ENCODE measurements around the gene KDSR.

Gene KDSR

DNA sequence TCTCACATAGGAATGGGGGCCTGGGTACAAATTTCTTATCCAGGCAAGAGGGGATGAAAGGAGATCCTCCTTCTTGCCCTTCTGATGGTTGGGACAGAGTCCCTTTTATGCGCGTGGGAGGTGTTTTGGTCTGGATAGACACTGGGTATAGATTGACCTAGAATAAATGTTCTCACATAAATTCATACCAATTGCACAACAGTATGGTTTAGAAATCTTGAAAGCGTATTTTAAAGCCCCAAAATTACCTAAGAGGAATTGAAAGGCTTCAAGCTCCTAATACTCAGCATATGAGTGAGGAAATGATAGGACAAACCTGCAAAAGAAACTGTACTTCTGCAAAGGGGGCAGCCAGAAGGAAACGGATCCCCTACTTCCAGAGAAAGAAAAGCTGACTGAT is 44.8 kb downstream of the KDSR start:
- DNase-seq (ENCODE audit: extremely low read depth in 1 of 2, low read depth in 1 of 2) = no peak

DNA sequence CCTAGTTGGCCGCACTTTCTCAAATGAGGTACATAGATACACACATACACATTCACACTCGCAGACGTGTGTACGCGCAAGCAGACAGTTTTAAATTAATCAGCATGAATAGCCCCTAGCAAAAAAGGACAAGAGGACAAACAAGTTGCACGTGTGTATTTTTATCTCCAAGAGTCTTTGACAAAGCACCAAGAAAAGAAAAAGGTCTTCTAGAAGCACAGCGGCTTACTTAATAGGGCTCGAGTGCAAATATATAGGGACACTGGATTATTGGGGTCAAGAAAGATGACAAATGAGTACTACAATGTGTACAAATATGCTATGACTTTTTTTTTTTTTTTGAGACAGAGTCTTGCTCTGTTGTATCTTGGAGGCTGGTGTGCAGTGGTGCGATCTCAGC is 45.7 kb downstream of the KDSR start:
- no peak for DNase-seq (ENCODE audit: extremely low read depth in 1 of 2, low read depth in 1 of 2)

GRCh38 chr18:63320975-63321265 is 46.1 kb downstream of the KDSR start:
- DNase-seq (ENCODE audit: extremely low read depth in 1 of 2, low read depth in 1 of 2) = no peak

- peak; percentile 71 to 76 for DNase-seq (ENCODE audit: extremely low read depth in 1 of 2, low read depth in 1 of 2)
These were observed 46.7 kb downstream of the KDSR start for GRCh38 chr18:63320123-63320974.

DNA sequence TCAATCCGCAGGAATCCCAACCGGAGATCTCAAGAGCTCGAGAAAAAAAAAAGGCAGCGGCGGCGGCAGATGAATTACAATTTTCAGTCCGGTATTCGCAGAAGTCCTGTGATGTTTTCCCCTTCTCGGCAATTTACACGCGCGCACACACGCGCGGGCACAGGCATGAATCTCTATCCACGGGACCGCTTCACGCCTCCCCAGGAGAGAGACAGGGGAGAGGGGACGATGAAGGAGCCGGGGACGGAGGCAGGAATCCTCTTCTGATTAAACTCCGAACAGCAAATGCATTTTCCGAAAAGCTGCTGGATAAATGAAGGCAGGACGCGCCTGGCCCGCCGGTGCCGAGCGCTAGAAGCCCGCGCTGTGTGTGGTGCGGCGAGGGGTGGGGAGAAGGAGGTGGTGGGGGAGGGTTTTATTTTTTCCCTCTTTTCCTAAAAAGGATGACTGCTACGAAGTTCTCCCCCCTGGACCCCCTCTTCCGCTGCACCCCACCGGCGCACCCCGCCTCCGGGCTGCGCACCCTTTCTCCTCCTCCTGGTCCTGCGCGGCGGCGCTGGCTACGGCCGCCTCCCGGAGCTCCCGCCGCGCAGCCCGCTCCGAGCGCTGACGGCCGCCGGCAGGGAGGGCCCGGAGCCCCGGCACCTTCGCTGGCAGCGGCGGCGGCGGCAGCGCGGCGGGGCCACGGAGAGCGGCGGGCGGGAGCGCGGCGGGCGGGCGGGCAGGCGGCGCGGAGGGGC is 47.5 kb downstream of the KDSR start, which contains the start of gene BCL2:
BCL2 (minus strand) TSS at position 387 of the 740 bp plus-strand sequence.
- no peak for DNase-seq (ENCODE audit: extremely low read depth in 1 of 2, low read depth in 1 of 2)

DNA sequence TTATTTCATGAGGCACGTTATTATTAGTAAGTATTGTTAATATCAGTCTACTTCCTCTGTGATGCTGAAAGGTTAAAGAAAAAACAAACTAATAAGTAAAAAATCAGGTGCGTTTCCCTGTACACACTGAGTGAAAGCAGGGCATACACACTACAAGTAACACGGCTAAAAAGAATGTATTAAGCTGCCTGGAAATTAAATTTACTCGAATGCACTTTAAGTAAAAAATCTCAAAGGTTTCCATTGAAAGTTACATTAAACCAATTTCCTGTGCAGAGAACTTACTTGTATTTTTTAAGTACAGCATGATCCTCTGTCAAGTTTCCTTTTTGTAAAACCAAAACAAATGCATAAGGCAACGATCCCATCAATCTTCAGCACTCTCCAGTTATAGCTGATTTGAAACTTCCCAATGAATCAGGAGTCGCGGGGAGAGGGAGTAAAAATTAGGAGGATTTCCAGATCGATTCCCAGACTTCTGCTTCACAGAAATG is 48.1 kb downstream of the KDSR start:
- DNase-seq (ENCODE audit: extremely low read depth in 1 of 2, low read depth in 1 of 2) = no peak

- DNase-seq (ENCODE audit: extremely low read depth in 1 of 2, low read depth in 1 of 2) = peak; percentile 65 to 82
These were observed 48.8 kb downstream of the KDSR start for GRCh38 chr18:63317982-63318888.

- DNase-seq (ENCODE audit: extremely low read depth in 1 of 2, low read depth in 1 of 2) = no peak
These were observed 49.5 kb downstream of the KDSR start for GRCh38 chr18:63317556-63317946.

DNA sequence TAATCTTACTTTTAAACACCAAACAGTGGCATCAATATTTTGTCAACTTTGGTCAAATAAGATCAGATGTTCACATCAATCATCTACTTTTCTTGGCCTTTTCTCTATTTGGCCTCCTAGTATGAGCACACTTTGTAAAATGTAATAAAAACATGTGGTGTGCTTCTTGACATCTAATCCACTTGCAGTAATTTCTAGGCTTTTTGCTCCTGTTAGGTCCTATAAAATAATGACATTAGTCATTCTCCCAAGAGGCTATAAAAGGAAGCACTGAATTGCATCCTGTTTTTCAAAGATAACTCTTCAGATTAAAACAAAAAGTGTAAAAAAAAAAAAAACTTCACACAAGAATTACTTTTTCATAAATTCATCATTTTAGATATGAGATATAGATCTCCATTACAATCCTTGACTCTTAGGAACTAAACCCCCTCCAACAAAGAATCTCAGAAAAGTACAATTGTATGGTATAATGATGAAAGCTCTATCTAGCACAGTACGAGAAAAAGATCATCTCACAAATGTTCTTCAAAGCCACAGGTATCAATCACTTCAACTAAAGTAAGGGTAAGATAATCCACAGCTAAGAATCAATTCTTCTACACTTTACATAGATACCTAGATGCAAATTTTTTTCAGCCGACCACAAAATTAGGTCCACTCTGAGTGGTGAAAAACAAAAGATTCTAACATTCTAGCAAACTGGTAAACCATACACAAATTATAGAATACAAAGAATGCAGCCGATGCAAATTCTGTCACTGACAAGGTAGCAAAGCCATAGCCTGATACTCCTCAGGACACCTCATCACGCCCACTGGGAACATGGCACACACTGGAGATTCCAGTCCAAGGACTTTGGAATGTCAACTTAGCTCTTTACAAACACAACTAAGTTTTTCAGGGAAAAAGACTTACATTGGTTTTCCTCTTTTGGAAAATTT is 50.1 kb downstream of the KDSR start:
- no peak for DNase-seq (ENCODE audit: extremely low read depth in 1 of 2, low read depth in 1 of 2)

DNA sequence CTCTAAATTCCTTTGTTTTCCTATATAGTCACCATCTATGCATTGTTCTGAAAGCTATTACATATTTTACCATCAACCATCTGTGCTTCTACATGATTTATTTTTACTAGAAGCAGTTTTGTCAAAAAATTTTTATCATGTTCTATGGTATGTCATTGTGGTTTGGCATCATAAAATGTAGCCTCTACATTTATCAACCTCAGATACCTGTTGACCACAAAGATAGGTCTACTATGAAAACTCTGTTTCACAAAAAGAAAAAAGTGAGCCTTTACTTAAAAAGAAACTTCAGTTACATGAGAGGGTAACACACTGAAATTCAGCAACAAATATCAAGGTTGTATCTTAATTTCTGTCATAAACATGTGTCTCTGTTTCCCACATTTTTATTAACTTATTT is 51.1 kb downstream of the KDSR start:
- no peak for DNase-seq (ENCODE audit: extremely low read depth in 1 of 2, low read depth in 1 of 2)

DNA sequence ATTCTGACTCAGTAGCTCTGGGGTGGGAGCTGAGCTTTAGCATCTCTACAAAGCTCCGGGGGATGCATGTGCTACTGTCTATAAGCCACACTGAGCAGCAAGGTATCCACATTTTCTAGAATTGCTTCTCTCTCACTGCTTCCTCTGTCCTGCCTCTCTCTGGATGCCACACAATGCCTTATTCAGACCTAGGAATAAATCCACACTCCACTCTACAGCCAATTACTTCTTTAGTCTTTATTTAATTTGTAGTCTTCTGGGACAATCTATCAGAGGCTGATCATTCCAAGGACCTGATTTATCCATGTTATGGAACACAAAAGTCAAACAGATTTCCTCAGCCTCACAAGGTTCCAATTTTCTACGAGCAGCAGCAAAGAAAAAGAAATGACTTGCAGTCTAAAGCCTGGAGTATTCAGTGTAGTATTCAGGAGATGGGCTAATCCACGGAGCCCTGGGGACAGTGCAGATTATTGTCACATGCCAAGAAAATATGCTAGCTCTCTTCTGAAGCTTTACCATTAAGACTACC is 51.8 kb downstream of the KDSR start:
- no peak for DNase-seq (ENCODE audit: extremely low read depth in 1 of 2, low read depth in 1 of 2)

- DNase-seq (ENCODE audit: extremely low read depth in 1 of 2, low read depth in 1 of 2) = no peak
These were observed 52.8 kb downstream of the KDSR start for GRCh38 chr18:63314062-63314790.

DNA sequence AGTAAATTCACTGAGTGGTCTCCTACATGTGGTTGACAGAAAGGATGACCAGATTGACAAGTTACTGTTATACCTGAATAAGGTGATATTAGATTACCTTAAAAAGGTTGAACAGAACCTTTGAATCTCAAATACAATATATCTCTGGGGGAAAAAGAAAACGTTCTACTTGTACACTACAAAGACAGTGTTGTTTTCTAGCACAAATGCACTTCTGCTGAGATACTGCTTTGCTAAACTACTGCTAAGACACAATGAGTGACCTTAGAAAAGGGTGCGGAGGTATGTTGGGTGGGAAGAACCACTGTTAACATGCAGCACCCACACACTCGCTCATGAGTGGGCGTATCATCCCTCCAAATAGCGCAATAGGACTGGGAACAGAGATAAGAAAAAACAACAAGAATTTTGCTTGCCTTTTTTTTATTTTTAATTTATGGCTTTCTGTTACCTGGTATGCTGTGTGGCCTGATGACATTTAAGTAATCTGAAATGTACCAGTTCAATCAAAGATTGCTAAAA is 53.5 kb downstream of the KDSR start:
- no peak for DNase-seq (ENCODE audit: extremely low read depth in 1 of 2, low read depth in 1 of 2)

DNA sequence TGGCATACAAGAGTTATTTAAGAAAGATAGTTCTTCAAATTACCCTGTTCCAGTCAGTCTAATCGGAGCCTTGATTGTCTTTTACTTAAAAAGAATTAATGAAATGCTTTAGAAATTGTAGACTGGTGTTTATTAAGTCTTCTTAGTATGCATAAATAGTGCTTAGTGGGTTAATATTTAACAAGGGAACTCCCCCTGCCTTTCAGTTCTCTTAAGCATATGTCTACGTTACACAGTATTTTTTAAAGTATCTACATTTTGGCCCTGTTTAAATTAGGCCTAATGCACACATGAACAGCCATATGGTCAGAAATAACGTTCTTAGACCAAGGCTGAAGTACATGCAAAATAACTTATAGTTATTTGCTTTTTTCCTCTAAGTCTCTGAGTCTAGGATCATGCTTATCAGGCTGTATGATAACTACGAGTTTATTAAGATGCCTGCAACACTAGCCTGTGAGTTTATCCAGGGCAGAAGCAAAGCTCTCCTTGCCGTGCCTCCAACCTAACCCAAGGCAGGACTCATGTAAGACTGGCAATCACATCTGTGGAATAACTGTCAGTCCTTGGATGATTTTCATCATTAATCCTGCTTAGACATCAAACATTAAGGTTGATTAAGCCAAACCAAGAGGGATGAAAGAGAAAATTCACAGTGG is 54.1 kb downstream of the KDSR start:
- no peak for DNase-seq (ENCODE audit: extremely low read depth in 1 of 2, low read depth in 1 of 2)

DNA sequence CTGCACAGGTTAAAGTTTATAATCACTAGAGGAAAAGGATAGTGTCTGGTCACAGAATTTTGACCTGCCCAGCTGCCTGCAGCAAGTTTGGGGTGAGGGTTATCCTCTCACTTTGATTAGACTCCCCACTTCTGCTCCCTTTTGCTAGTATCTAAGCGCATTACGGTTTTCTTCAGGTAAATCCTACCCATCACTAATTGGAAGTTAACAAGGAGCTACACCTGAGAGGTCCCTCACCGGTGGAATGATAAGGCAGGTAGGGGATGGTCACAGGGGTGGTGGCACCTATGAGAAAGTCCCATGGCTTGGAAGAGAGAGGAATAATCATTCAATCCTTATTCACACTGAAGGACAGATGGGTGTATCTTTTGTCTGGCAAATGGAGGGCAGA is 55.0 kb downstream of the KDSR start:
- DNase-seq (ENCODE audit: extremely low read depth in 1 of 2, low read depth in 1 of 2) = no peak

DNA sequence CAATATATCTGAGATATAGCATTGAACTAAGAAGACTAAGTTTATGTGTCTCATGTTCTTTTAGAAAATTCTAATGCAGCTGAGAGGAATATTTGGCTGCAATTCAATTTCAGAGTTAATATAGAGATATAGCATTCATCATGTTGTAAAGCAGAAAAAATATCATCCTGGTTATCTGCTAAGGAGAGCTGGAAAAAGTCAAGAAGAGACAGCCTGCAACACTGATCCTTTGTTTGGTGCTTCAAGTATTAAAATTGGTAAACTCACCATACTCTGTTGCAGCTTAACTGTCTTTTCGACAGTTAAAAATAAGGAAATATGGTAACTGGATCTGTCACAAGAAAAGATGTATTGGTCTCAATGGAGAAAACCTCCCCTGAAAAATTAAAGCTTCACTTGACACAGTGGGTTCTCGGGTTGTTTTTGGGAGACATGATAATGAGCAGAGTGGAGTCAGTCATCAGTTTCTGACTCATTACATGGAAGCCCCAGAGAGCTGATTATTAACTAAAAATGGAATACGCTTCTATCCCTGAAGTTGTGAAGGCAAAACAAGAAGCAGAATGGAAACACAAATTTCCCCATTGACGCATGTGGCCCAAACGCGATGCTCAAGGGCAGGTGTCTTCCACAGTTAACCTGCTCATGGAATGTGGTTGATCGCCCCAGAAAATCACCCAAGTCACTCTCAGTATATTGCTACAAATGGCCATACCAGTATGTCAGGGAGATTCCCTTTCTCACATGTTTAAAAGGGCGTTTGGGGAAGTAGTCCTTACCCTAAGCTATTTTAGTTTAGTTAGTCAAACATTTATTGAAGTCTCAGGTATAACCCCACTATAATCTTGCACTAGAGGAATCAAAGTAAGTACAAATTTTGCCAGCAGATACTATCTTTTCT is 55.6 kb downstream of the KDSR start:
- no peak for DNase-seq (ENCODE audit: extremely low read depth in 1 of 2, low read depth in 1 of 2)

DNA sequence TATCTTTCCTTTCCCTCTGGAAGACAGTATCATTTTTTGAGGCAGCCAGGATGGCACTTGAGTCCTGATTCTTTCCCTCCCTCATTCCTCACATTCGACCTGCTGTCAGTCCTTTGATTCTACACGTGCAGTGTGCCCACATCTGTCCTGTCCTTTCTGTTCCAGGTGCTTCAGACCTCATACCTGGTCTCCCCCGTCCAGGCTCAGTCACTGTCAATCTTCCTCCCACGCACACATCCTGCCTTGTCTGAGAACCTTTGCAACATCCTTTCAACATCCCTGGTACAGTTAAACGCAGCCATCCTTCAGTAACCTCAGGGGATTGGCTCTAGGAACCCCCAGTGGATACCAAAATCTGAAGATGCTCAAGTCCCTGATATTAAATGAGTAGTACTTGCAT is 57.6 kb downstream of the KDSR start:
- DNase-seq (ENCODE audit: extremely low read depth in 1 of 2, low read depth in 1 of 2) = no peak
